Germinal center (tissue), 1 donor: ENCODE data around the gene KRT84.
"Not testable (repeated sequence)": the region's sequence is repeated elsewhere in the genome, so short reads cannot be mapped to it uniquely, and the experiment has no call there.

Source experiments
- DNase-seq: peaks from one replicate; pipeline ENCODE4 v3.0.0; 2012; ENCODE audit warnings: mixed read lengths, low spot score

Gene KRT84

GRCh38 chr12:52360106-52360662 is 25.3 kb downstream of the KRT84 start:
- no peak for DNase-seq

DNA sequence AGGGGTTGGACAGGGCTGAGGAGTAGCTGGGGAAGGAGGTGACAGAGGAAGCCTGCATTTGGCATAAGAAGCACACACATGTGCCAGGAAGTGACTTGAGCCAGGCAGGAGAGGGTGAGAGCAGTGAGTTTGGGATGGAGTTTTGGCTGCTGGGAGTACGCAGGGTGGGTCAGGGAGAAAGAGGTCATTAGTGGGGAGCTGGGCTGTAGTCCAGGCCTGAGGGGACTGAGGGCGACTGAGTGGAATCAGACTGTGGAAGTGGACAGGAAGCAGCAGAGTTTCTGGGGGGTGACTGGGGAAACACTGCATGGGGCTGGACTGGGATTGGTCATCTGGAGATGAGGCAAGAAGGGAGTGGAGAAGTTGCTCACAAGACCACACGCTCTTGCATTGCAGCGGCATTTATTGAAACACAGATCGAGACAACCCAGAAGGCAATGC is 25.8 kb downstream of the KRT84 start:
- no peak for DNase-seq

GRCh38 chr12:52358575-52359350 is 26.7 kb downstream of the KRT84 start:
- peak; percentile 86 for DNase-seq

- no peak for DNase-seq
These were observed 28.5 kb downstream of the KRT84 start for GRCh38 chr12:52356762-52357580.

DNA sequence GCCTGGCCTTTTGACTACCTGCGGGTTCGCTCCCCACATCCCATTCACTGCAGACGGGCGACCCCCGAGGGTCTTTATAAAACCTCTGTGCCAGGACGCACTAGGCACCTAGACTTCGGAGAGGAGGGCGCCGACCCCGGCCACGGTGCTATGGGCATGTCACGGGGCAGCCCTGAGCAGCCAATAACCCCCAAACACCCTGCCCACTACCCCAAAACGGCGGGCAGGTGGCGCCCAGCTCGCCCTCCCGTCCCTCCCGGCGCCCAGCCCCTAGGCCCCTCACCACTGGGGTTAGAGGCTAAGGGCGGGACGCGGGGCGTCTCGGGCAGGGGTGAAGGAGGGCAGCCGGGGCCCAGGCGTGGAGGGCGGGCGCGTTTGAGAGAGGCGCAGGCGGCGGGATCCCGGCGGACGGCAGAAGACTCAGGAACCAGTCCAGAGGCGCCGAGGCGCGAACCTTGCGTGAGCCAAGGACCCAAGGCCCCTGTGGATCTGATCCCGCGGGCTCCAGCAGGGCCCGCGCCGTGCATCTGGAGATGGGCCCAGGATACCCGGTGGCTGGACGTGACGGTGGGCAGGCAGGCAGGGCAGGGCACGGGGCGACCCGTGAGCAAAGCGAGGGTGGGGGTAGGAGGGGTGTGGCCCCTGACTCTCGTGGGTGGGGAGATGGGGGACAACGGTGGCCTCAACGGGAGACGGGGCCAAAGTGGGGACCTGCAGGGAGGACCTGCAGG is 29.3 kb downstream of the KRT84 start:
- no peak for DNase-seq

- DNase-seq: no peak
These were observed 30.3 kb downstream of the KRT84 start for GRCh38 chr12:52355176-52355575.

- no peak for DNase-seq
These were observed 31.3 kb downstream of the KRT84 start for GRCh38 chr12:52354200-52354599.

DNA sequence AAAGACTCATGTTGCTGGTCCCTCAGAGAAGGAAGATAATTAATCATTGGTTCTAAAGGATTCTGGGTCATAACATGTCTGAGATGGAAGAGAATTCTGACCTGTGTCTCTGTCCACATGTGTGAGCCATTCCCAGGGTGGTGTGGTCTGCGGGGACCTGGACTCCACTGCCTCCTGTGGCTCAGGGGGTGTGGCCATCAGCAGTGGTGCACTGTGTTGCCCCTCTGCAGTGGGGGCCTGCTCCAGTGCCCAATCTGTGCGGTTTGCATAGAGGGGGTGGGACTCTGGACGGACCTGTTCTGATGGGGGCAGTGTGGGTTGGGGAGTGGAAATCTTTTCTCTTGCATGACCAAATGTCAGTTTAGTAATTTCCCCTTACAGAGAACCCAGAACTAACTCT is 31.7 kb downstream of the KRT84 start:
- DNase-seq: no peak

DNA sequence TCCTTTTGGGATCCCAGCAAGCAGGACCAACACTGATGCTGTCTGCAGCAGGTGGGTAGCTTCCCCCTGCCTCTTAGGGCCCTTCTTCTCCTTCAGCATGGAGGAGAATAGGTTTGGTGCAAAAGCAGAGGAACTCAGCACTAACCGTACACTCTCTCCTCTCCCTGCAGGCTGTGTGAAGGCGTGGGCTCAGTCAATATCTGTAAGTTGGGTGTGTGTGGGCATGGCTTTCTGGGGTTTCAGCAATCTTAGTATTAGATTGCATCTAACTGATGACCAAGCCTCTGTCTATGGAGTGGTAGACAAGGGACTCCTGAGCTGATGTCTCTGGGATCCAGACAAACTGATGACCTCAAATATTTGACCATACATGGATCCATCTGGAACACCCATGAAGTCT is 32.5 kb downstream of the KRT84 start:
- no peak for DNase-seq

GRCh38 chr12:52351196-52352059 is 34.0 kb downstream of the KRT84 start:
- no peak for DNase-seq

DNA sequence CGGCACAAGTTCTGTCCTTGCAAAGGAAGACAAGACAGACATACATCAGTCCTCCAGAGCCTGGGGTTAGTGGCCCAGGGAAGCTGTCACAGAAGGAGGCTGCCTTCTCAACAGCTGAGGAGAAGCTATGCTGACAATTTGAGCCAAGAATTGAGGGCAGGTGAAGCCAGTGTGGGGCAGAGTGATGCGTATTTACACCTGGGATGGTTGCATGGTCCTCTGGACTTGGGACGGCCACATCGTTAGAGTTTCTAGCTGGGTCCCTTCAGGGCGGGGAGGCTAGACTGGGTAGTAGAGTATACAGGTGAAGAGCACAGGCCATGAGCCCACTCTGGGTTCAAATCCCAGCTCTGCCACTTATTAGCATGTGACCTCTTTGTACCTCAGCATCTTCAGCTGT is 34.7 kb downstream of the KRT84 start:
- DNase-seq: no peak

DNA sequence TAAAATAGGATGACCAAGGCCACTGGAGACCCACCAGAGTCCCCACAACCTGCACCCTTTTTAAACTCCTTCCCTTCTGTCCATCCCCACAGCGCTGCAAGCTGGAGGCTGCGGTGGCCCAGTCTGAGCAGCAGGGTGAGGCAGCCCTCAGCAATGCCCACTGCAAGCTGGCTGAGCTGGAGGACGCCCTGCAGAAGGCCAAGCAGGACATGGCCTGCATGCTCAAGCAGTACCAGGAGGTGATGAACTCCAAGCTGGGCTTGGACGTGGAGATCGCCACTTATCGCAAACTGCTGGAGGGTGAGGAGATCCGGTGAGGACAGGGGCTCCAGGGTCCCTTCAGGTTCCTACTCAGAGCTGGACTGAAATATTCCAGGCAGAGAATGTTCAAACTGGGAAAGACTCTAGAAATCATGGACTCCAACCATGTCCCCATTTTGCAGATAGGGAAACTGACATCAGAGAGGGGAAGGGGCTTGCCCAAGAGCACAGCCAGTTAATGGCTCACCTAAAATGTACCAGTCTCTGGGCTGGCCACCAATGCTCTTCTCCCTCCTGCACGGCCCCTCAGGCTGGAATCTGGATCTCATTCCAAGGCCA is 35.3 kb downstream of the KRT84 start:
- no peak for DNase-seq

- no peak for DNase-seq
These were observed 36.3 kb downstream of the KRT84 start for GRCh38 chr12:52349196-52349595.

GRCh38 chr12:52347551-52348510 is 37.6 kb downstream of the KRT84 start:
- DNase-seq: no peak

GRCh38 chr12:52347016-52347415 is 38.4 kb downstream of the KRT84 start:
- DNase-seq: no peak

GRCh38 chr12:52346593-52346992 is 38.9 kb downstream of the KRT84 start:
- no peak for DNase-seq

DNA sequence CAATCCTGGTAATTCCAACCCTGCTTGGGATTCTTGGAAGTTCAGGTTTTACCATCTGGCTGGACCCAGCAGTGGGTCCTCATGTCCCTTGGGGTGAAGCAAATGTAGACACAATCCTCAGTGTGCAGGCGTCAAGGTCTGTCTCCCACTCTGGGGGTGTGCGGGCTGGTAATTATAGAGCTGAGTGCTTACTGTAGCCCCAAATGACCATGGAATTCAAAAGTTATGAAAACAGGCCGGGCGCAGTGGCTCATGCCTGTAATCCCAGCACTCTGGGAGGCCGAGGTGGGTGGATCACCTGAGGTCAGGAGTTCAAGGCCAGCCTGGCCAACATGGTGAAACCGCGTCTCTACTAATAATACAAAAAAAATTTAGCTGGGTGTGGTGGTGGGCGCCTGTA is 40.4 kb downstream of the KRT84 start:
- not testable (repeated sequence) for DNase-seq

DNA sequence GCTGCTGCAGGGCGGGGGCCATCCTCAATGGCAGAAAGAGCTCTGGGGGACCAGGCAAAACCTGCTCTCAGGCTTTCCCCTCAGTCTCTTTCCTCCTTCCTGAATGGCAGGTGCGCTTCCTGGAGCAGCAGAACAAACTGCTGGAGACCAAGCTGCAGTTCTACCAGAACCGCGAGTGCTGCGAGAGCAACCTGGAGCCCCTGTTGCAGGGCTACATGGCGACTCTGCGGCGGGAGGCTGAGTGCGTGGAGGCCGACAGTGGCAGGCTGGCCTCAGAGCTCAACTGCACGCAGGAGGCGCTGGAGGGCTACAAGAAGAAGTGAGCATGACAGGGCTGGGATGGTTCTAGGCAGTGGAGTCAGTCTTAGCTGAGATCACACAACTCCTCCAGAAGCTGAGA is 41.3 kb downstream of the KRT84 start:
- DNase-seq: no peak

- no peak for DNase-seq
These were observed 41.9 kb downstream of the KRT84 start for GRCh38 chr12:52343550-52343949.
